HepG2 (cell line): Measurements from ENCODE around the gene MZF1. TPM values are rescaled to one million over a fixed set of nuclear protein-coding genes. Genes with fewer than 3 reads are reported as not detected.

Experiments
- BCL6 ChIP-seq: IDR thresholded peaks from 2 replicates; pipeline ENCODE4 v1.6.1; 2016; ENCODE audit warnings: missing genetic modification reagents, missing compliant biosample characterization
- CEBPZ ChIP-seq: IDR thresholded peaks from 2 replicates; pipeline ENCODE4 v1.6.1; 2012; ENCODE audit warnings: low read length, improper control_type of control experiment
- ELK4 ChIP-seq: sonication (generic); formaldehyde crosslinking; IDR thresholded peaks from 2 replicates; pipeline ENCODE4 v1.9.0; 2021; ENCODE audit warnings: missing genetic modification reagents, borderline replicate concordance
- HNF1A ChIP-seq, 2 experiments: sonication (generic) in 1 of 2; formaldehyde crosslinking in 1 of 2; IDR thresholded peaks; 2 replicates each; pipeline versions ENCODE4 v1.4.0 to v1.6.1; 2016 to 2020; ENCODE audit warnings: borderline replicate concordance in 1 of 2, low read depth in 1 of 2, mild to moderate bottlenecking in 1 of 2, missing genetic modification reagents in 1 of 2
- MAFK ChIP-seq, 2 experiments: IDR thresholded peaks in 1 of 2; conservative IDR thresholded peaks in 1 of 2; 2 replicates each; pipeline ENCODE4 v1.6.1; 2011; ENCODE audit warnings: improper control_type of control experiment in 2 of 2, low read length in 2 of 2
- RORA ChIP-seq: sonication (generic); formaldehyde crosslinking; IDR thresholded peaks from 2 replicates; pipeline ENCODE4 v1.5.0; 2020; ENCODE audit warnings: mild to moderate bottlenecking, missing genetic modification reagents, moderate library complexity
- ZHX2 ChIP-seq, 2 experiments: sonication (generic) in 1 of 2; formaldehyde crosslinking in 1 of 2; IDR thresholded peaks; 2 replicates each; pipeline versions ENCODE4 v1.6.1 to v1.9.0; 2014 to 2022; ENCODE audit warnings: antibody characterized with exemption in 1 of 2, borderline replicate concordance in 1 of 2, inconsistent platforms in 1 of 2, low read depth in 1 of 2, missing genetic modification reagents in 1 of 2
- ZNF800 ChIP-seq: sonication (generic); formaldehyde crosslinking; IDR thresholded peaks from 2 replicates; pipeline ENCODE4 v1.4.0; 2020; ENCODE audit warnings: missing genetic modification reagents
- polyA plus RNA-seq, 8 experiments: library from polyadenylated mRNA; depleted of rRNA in 3 of 8; stranded (reverse) in 7 of 8; unstranded in 1 of 8; fragments of >200 nt; fragmentation: Illumina TruSeq in 4 of 8; extraction: Trizol in 4 of 8; gene quantifications; 2 replicates each; pipeline versions ENCODE4 v1.2.1 to v1.2.3, GENCODE V29; 2011 to 2016; ENCODE audit warnings: low read depth in 4 of 8, missing spikeins in 1 of 8, mixed read lengths in 1 of 8; ENCODE audit not compliant: insufficient read depth in 1 of 8
- total RNA-seq, 5 experiments: library from RNA; depleted of rRNA; stranded (reverse); fragments of >200 nt; fragmentation: Illumina TruSeq; extraction: Trizol; gene quantifications; 2 replicates each; pipeline ENCODE4 v1.2.3, GENCODE V29; 2016; ENCODE audit warnings: low read depth in 1 of 5

MZF1 gene
- total and polyA plus RNA-seq, 2 of the 13 experiments (the other 11 are each of a cell fraction or from before 2014, with no cell fraction given), result 3.1 to 8.1 TPM

GRCh38 chr19:58519355-58520256 lies 53.5 kb downstream of the MZF1 start, which contains the start of gene ZBTB45 (continued):
- TF ChIP-seq HNF1A (IDR thresholded peaks at IDR 0.05; ENCODE audit: low read depth) (peak; percentile 61; the same call in 1 of the 2 replicates), HNF1A (CRISPR knock-in tag; IDR thresholded peaks at IDR 0.05; ENCODE audit: borderline replicate concordance) (peak; percentile 92), RORA (CRISPR knock-in tag) (no peak), ZNF800 (0 out of 2 replicates have a peak, but pooled peaks have one; percentile 12), ZHX2 (IDR thresholded peaks at IDR 0.05; ENCODE audit: low read depth) (peak; percentile 93), ZHX2 (CRISPR knock-in tag; IDR thresholded peaks at IDR 0.05; ENCODE audit: borderline replicate concordance) (peak; percentile 15; the same call in 1 of the 2 replicates), CEBPZ (no peak), BCL6 (CRISPR knock-in tag) (peak; percentile 76), ELK4 (peak; percentile 51; the same call in 1 of the 2 replicates), MAFK (conservative IDR thresholded peaks at IDR 0.05 in 1 of 2, IDR thresholded peaks at IDR 0.05 in 1 of 2; ENCODE audit: low read length in 2 of 2) (no peak)
